ENCODE data around the gene DNASE1. TPM values are rescaled to one million over a fixed set of nuclear protein-coding genes. Genes with fewer than 3 reads are reported as not detected.
A peak's percentile ranks its signal among the peaks of the same experiment; 100 is the strongest.

The DNASE1 gene
- total and polyA plus RNA-seq, 9 of the 15 experiments (the other 6 are each of a cell fraction or from before 2014, with no cell fraction given), result 0.53 to 10.1 (median 5.9) TPM

GRCh38 chr16:3642397-3643094, 11.9 kb upstream of the DNASE1 start:
- Histone ChIP-seq H4K20me1 (replicated peaks; ENCODE audit: control insufficient read depth, insufficient read depth, low read length) (no peaks in the 10 kb centered on the region), H3K9me3 (replicated peaks; ENCODE audit: control insufficient read depth, insufficient read depth, low read depth, low read length) (no peaks in the 10 kb centered on the region), H3K36me3 (ENCODE audit: control insufficient read depth, insufficient read depth, low read length) (no peaks in the 10 kb centered on the region), H3K4me3 (no peak overlapping the region), H3K27ac (ENCODE audit: extremely low read depth, low read depth, low read length) (no peak overlapping the region), H3K79me2 (ENCODE audit: control insufficient read depth, insufficient read depth, low read length) (no peaks in the 10 kb centered on the region), H3K27me3 (ENCODE audit: control insufficient read depth in 2 of 2, insufficient read depth in 2 of 2, low read length in 2 of 2) (no peaks in the 10 kb centered on the region), H3K4me2 (ENCODE audit: insufficient read depth, low read length) (peak overlapping the region; percentile 13; the same call in 1 of the 2 replicates), H2AFZ (ENCODE audit: low read depth, low read length) (peak overlapping the region; percentile 7; the same call in 1 of the 2 replicates), H3K4me1 (replicated peaks in 1 of 2; ENCODE audit: control insufficient read depth in 2 of 2, insufficient read depth in 2 of 2, low read length in 2 of 2) (peaks cover 38 to 49% of the 10 kb centered on the region in 2 experiments), H3K9me1 (ENCODE audit: control insufficient read depth, insufficient read depth, low read length) (no peaks in the 10 kb centered on the region), H3K9ac (ENCODE audit: insufficient read depth in 1 of 2, low read depth in 2 of 2, low read length in 2 of 2) (peak overlapping the region in 1 of 2 experiments; percentile 82; a peak in 2 of 4 replicates)
- POLR2A ChIA-PET, result interaction anchor here (0.5 to 1.9 kb wide), 6 partner anchors 12 to 287 kb away, joined by 3 to 6 read pairs (median 4); no protein-coding TSS in a partner anchor
- 24% methylated on average over 21 of the region's 21 CpGs for WGBS (ENCODE audit: insufficient coverage, low coverage, missing lambda C conversion rate)
- intact Hi-C loops (cut with micrococcal nuclease) (no loop called here), in situ Hi-C loops (cut with MboI) (no loop called here)
- ATAC-seq, result peak; percentile 93
- peak; percentile 97 for FAIRE-seq
- DNase-seq (ENCODE audit: extremely low read depth in 1 of 4, low spot score in 3 of 4), result peak; percentile 86 to 89 (median 87)
- BruUV-seq (replicated peaks), result no TSS peak
- CTCF ChIA-PET (ENCODE audit: low intra/inter-chr PET ratio), result no interaction called here
- no peak for TF ChIP-seq XRCC5 (IDR thresholded peaks at IDR 0.05; ENCODE audit: low read depth, low read length)
- no peak for TF ChIP-seq BACH1 (tag; IDR thresholded peaks at IDR 0.05)
- TF ChIP-seq HMBOX1 (IDR thresholded peaks at IDR 0.05), result 0 out of 2 replicates have a peak, but pooled peaks have one; percentile 31
- TF ChIP-seq E2F6 (IDR thresholded peaks at IDR 0.05; ENCODE audit: borderline replicate concordance in 1 of 2, extremely low read depth in 1 of 2, insufficient read depth in 1 of 2, insufficient read length in 1 of 2, low read depth in 1 of 2, low read length in 1 of 2, poor library complexity in 1 of 2, severe bottlenecking in 1 of 2), result no peak
- no peak for TF ChIP-seq ZNF830 (CRISPR knock-in tag; IDR thresholded peaks at IDR 0.05)
- TF ChIP-seq FOSL1 (tag; conservative IDR thresholded peaks at IDR 0.05), result peak; percentile 93
- peak; percentile 72; the same call in 1 of the 2 replicates for TF ChIP-seq SMARCA4 (IDR thresholded peaks at IDR 0.05)
- peak; percentile 35; the same call in 1 of the 2 replicates for TF ChIP-seq RBFOX2 (IDR thresholded peaks at IDR 0.05; ENCODE audit: low read depth, low read length)
- TF ChIP-seq E2F5 (CRISPR knock-in tag; IDR thresholded peaks at IDR 0.05), result no peak
- no peak for TF ChIP-seq ZNF766 (CRISPR knock-in tag; conservative IDR thresholded peaks at IDR 0.05)
- no peak for TF ChIP-seq RBM34 (IDR thresholded peaks at IDR 0.05; ENCODE audit: borderline replicate concordance, insufficient read depth, low read length)
- peak; percentile 98 for TF ChIP-seq JUND (IDR thresholded peaks at IDR 0.05; ENCODE audit: borderline replicate concordance, low read depth, low read length)
- peak; percentile 95; the same call in 2 of the 3 replicates for TF ChIP-seq JUND (tag; IDR thresholded peaks at IDR 0.05; ENCODE audit: borderline replicate concordance, low read depth, low read length)
- no peak for TF ChIP-seq SUPT5H (IDR thresholded peaks at IDR 0.05)
- no peak for TF ChIP-seq ATF4 (CRISPR knock-in tag; IDR thresholded peaks at IDR 0.05)
- TF ChIP-seq SMAD3 (CRISPR knock-in tag; conservative IDR thresholded peaks at IDR 0.05), result no peak
- no peak for TF ChIP-seq ELF2 (CRISPR knock-in tag; IDR thresholded peaks at IDR 0.05)
- TF ChIP-seq ZNF23 (CRISPR knock-in tag; IDR thresholded peaks at IDR 0.05), result no peak
- no peak for TF ChIP-seq PCBP2 (IDR thresholded peaks at IDR 0.05; ENCODE audit: low read depth, low read length, poor library complexity, severe bottlenecking)
